ENCODE data around the gene KIF20A. TPM values are rescaled to one million over a fixed set of nuclear protein-coding genes. Genes with fewer than 3 reads are reported as not detected.

KIF20A gene
- polyA plus RNA-seq, 1 of the 3 experiments (the other 2 are of a cell fraction): 16.0 TPM

- TF ChIP-seq, protein P1, sequence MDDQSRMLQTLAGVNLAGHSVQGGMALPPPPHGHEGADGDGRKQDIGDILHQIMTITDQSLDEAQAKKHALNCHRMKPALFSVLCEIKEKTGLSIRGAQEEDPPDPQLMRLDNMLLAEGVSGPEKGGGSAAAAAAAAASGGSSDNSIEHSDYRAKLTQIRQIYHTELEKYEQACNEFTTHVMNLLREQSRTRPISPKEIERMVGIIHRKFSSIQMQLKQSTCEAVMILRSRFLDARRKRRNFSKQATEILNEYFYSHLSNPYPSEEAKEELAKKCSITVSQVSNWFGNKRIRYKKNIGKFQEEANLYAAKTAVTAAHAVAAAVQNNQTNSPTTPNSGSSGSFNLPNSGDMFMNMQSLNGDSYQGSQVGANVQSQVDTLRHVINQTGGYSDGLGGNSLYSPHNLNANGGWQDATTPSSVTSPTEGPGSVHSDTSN (IDR thresholded peaks at IDR 0.05): no peak
- TF ChIP-seq NFIC (IDR thresholded peaks at IDR 0.05; ENCODE audit: borderline replicate concordance): no peak
- no peak for TF ChIP-seq POLR2AphosphoS5 (IDR thresholded peaks at IDR 0.05; ENCODE audit: low read depth, low read length)
- TF ChIP-seq GABPA (IDR thresholded peaks at IDR 0.05; ENCODE audit: low read depth): no peak
- TF ChIP-seq TCF12 (IDR thresholded peaks at IDR 0.05): no peak
- TF ChIP-seq NRF1 (IDR thresholded peaks at IDR 0.05; ENCODE audit: low read depth, low read length): no peak
- no peak for TF ChIP-seq RFX5 (IDR thresholded peaks at IDR 0.05; ENCODE audit: low read length)
- no peak for TF ChIP-seq MEF2A (IDR thresholded peaks at IDR 0.05; ENCODE audit: borderline replicate concordance, low read depth)
Observed at GRCh38 chr5:138216799-138217198, 37.9 kb downstream of the KIF20A start (continued).

GRCh38 chr5:138223532-138223931 lies 44.6 kb downstream of the KIF20A start:
- no peaks in the 10 kb centered on the region for H3K36me3 ChIP-seq (replicated peaks in 1 of 2; ENCODE audit: control insufficient read depth in 1 of 2, insufficient read depth in 2 of 2, low read length in 1 of 2)
- ChIA-PET CTCF (interaction anchor here (0.6 to 7.2 kb wide), 29 partner anchors 8 to 225 kb away, joined by 3 to 125 read pairs (median 6); partner anchors contain the start of genes BRD8, CDC23, GFRA3 and KDM3B), POLR2A (interaction anchor here (1.6 kb wide), 1 partner anchor 60 kb away, joined by 3 read pairs; no protein-coding TSS in a partner anchor)
- DNase-seq: no peak
- H4K20me1 ChIP-seq (ENCODE audit: insufficient read depth): no peaks in the 10 kb centered on the region
- H3K4me3 ChIP-seq (ENCODE audit: low read depth in 2 of 2, low read length in 1 of 2): no peak overlapping the region
- H3K27me3 ChIP-seq (ENCODE audit: insufficient read depth): no peaks in the 10 kb centered on the region; the same call in 1 of the 2 replicates
- no peaks in the 10 kb centered on the region for H3K4me1 ChIP-seq (ENCODE audit: control insufficient read depth in 1 of 2, insufficient read depth in 2 of 2, low read depth in 1 of 2, low read length in 1 of 2)
- no peak overlapping the region for H3K4me2 ChIP-seq
- 88% methylated on average over 1 of the region's 1 CpG for WGBS (ENCODE audit: low lambda C conversion rate)
- H3K9me2 ChIP-seq: no peaks in the 10 kb centered on the region
- H3F3A ChIP-seq (replicated peaks; ENCODE audit: insufficient read depth): no peaks in the 10 kb centered on the region
- no peak overlapping the region for H2AFZ ChIP-seq (ENCODE audit: low read depth)
- TF ChIP-seq ELF1 (IDR thresholded peaks at IDR 0.05) (no peak), TCF12 (IDR thresholded peaks at IDR 0.05) (no peak), RXRA (IDR thresholded peaks at IDR 0.05; ENCODE audit: borderline replicate concordance, low read depth) (no peak), POLR2AphosphoS5 (IDR thresholded peaks at IDR 0.05; ENCODE audit: low read depth, low read length) (no peak), FOSL2 (IDR thresholded peaks at IDR 0.05; ENCODE audit: borderline replicate concordance, low read depth) (no peak), GABPA (IDR thresholded peaks at IDR 0.05; ENCODE audit: low read depth) (no peak), RFX5 (IDR thresholded peaks at IDR 0.05; ENCODE audit: low read length) (no peak), RCOR1 (IDR thresholded peaks at IDR 0.05; ENCODE audit: low read length) (no peak), FOXJ3 (CRISPR knock-in tag; IDR thresholded peaks at IDR 0.05) (no peak), GATA2 (CRISPR knock-in tag; IDR thresholded peaks at IDR 0.05) (no peak), SMC3 (IDR thresholded peaks at IDR 0.05; ENCODE audit: low read depth, low read length) (no peak), JUND (IDR thresholded peaks at IDR 0.05) (no peak), NRF1 (IDR thresholded peaks at IDR 0.05; ENCODE audit: low read depth, low read length) (no peak), MXI1 (IDR thresholded peaks at IDR 0.05; ENCODE audit: low read depth, low read length) (no peak), FOXM1 (IDR thresholded peaks at IDR 0.05; ENCODE audit: low read depth) (no peak), EP300 (IDR thresholded peaks at IDR 0.05; ENCODE audit: borderline replicate concordance in 1 of 2, low read depth in 1 of 2, low read length in 1 of 2) (no peak), RAD21 (IDR thresholded peaks at IDR 0.05; ENCODE audit: low read length) (no peak)
- TF ChIP-seq, protein P2, sequence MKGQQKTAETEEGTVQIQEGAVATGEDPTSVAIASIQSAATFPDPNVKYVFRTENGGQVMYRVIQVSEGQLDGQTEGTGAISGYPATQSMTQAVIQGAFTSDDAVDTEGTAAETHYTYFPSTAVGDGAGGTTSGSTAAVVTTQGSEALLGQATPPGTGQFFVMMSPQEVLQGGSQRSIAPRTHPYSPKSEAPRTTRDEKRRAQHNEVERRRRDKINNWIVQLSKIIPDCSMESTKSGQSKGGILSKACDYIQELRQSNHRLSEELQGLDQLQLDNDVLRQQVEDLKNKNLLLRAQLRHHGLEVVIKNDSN (IDR thresholded peaks at IDR 0.05; ENCODE audit: borderline replicate concordance, low read depth): no peak
- TF ChIP-seq, protein P3, sequence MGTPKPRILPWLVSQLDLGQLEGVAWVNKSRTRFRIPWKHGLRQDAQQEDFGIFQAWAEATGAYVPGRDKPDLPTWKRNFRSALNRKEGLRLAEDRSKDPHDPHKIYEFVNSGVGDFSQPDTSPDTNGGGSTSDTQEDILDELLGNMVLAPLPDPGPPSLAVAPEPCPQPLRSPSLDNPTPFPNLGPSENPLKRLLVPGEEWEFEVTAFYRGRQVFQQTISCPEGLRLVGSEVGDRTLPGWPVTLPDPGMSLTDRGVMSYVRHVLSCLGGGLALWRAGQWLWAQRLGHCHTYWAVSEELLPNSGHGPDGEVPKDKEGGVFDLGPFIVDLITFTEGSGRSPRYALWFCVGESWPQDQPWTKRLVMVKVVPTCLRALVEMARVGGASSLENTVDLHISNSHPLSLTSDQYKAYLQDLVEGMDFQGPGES (IDR thresholded peaks at IDR 0.05; ENCODE audit: low read depth, low read length): no peak
- H3K27ac ChIP-seq (ENCODE audit: low read depth in 2 of 2, low read length in 1 of 2): no peak overlapping the region
- no peak overlapping the region for H3K9ac ChIP-seq
- no peaks in the 10 kb centered on the region for H3K9me3 ChIP-seq
- no peaks in the 10 kb centered on the region for H3K79me2 ChIP-seq (ENCODE audit: insufficient read depth)

Data from SK-N-SH (cell line).